Breast epithelium (tissue), 4 donors: ENCODE results near the gene ERC1. TPM values are rescaled to one million over a fixed set of nuclear protein-coding genes. Genes with fewer than 3 reads are reported as not detected.
A peak's percentile ranks its signal among the peaks of the same experiment; 100 is the strongest.

Experiments used
- DNase-seq, 2 donors: peaks; one replicate each; pipeline ENCODE4 v3.0.0-alpha.2; 2019; ENCODE audit warnings: low spot score in 2 of 2
- H3K27ac ChIP-seq, 2 donors: fragments of 200-600 bp; sonication (generic) in 1 of 2; one replicate each; pipeline ENCODE4 v1.5.1; 2016 to 2019; ENCODE audit warnings: mild to moderate bottlenecking in 1 of 2
- H3K27me3 ChIP-seq, 2 donors: fragments of 200-600 bp; sonication (generic) in 1 of 2; one replicate each; pipeline versions ENCODE4 v1.5.1 to v1.6.0; 2017 to 2019; ENCODE audit warnings: control low read depth in 1 of 2, mild to moderate bottlenecking in 1 of 2
- H3K36me3 ChIP-seq: fragments of 200-600 bp; one replicate; pipeline ENCODE4 v1.5.1; 2019
- H3K4me1 ChIP-seq, 2 donors: fragments of 200-600 bp; sonication (generic); one replicate each; pipeline ENCODE4 v1.5.1; 2016 to 2019; ENCODE audit warnings: control low read depth in 1 of 2
- H3K4me3 ChIP-seq, 3 donors: fragments of 200-600 bp; sonication (generic); 1 replicate in 2 of 3; 2 replicates in 1 of 3; pipeline ENCODE4 v1.5.1; 2016 to 2019; ENCODE audit warnings: mild to moderate bottlenecking in 3 of 3, moderate library complexity in 2 of 3
- H3K9me3 ChIP-seq, 2 donors: fragments of 200-600 bp; sonication (generic) in 1 of 2; one replicate each; pipeline ENCODE4 v1.5.1; 2016 to 2019; ENCODE audit warnings: control low read depth in 1 of 2
- CTCF ChIP-seq, 3 donors: fragments of 450-650 bp; IDR thresholded peaks; one replicate each; pipeline ENCODE4 v1.5.1; 2016 to 2017; ENCODE audit warnings: antibody characterized with exemption in 3 of 3, mild to moderate bottlenecking in 3 of 3, moderate library complexity in 3 of 3
- POLR2A ChIP-seq: fragments of 450-650 bp; IDR thresholded peaks from one replicate; pipeline ENCODE4 v1.6.1; 2016; ENCODE audit warnings: antibody characterized with exemption, mild to moderate bottlenecking, moderate library complexity
- POLR2AphosphoS5 ChIP-seq, 3 donors: sonication (generic); formaldehyde crosslinking; IDR thresholded peaks; one replicate each; pipeline ENCODE4 v1.6.1; 2017; ENCODE audit warnings: antibody characterized with exemption in 3 of 3
- intact Hi-C: fragments of 100-400 bp; cut with DNase I; formaldehyde crosslinking; loops from one replicate; pipeline ENCODE4 v1.15.1; 2023; ENCODE audit warnings: low total_unique reads
- total RNA-seq, 3 donors: library from RNA; depleted of rRNA; stranded (reverse); fragments of >200 nt; gene quantifications; one replicate each; pipeline ENCODE4 v1.1.0, GENCODE V29; 2016

Gene ERC1
- total RNA-seq, 3 donors from 2014 or later: 47.4 to 63.4 (median 52.8) TPM

- no peak for TF ChIP-seq CTCF (IDR thresholded peaks at IDR 0.05)
- TF ChIP-seq POLR2A: no peak
- Histone ChIP-seq H3K4me1 (no peaks in the 10 kb centered on the region), H3K36me3 (no peaks in the 10 kb centered on the region), H3K9me3 (no peaks in the 10 kb centered on the region), H3K27me3 (no peaks in the 10 kb centered on the region), H3K4me3 (peak overlapping the region in 2 of 3 donors; percentile 18), H3K27ac (peak overlapping the region; percentile 52 to 66)
- DNase-seq: no peak
- intact Hi-C loops: no loop called here
These were observed 92.3 kb downstream of the ERC1 start for GRCh38 chr12:1083151-1083888.

GRCh38 chr12:1083889-1084262 is 92.9 kb downstream of the ERC1 start:
- Histone ChIP-seq H3K4me3 (peak overlapping the region in 2 of 3 donors; percentile 18), H3K27me3 (no peaks in the 10 kb centered on the region), H3K27ac (peak overlapping the region; percentile 52 to 66), H3K36me3 (no peaks in the 10 kb centered on the region), H3K9me3 (no peaks in the 10 kb centered on the region), H3K4me1 (no peaks in the 10 kb centered on the region)
- intact Hi-C loops: no loop called here
- TF ChIP-seq POLR2A: no peak
- no peak for TF ChIP-seq CTCF (IDR thresholded peaks at IDR 0.05)
- no peak for TF ChIP-seq POLR2AphosphoS5 (IDR thresholded peaks at IDR 0.05)
- no peak for DNase-seq

- no peak for DNase-seq
- no peak for TF ChIP-seq POLR2AphosphoS5 (IDR thresholded peaks at IDR 0.05)
- Histone ChIP-seq H3K36me3 (no peaks in the 10 kb centered on the region), H3K9me3 (no peaks in the 10 kb centered on the region), H3K4me1 (no peaks in the 10 kb centered on the region), H3K27ac (no peak overlapping the region), H3K4me3 (no peak overlapping the region), H3K27me3 (no peaks in the 10 kb centered on the region)
- intact Hi-C loops: no loop called here
These were observed 100.3 kb downstream of the ERC1 start for GRCh38 chr12:1091350-1091749.

GRCh38 chr12:1093166-1093751 is 102.2 kb downstream of the ERC1 start:
- intact Hi-C loops: no loop called here
- no peak for DNase-seq

GRCh38 chr12:1094714-1095113 is 103.7 kb downstream of the ERC1 start:
- Histone ChIP-seq H3K27me3 (no peaks in the 10 kb centered on the region), H3K27ac (no peak overlapping the region), H3K4me1 (no peaks in the 10 kb centered on the region), H3K9me3 (no peaks in the 10 kb centered on the region), H3K36me3 (no peaks in the 10 kb centered on the region), H3K4me3 (no peak overlapping the region)
- no peak for TF ChIP-seq POLR2A
- TF ChIP-seq POLR2AphosphoS5 (IDR thresholded peaks at IDR 0.05): no peak
- no peak for TF ChIP-seq CTCF (IDR thresholded peaks at IDR 0.05)
- intact Hi-C loops: no loop called here
- no peak for DNase-seq

More at GRCh38 chr12:1093166-1093751, 102.2 kb downstream of the ERC1 start:
- TF ChIP-seq POLR2AphosphoS5 (IDR thresholded peaks at IDR 0.05) (no peak), CTCF (IDR thresholded peaks at IDR 0.05) (peak in 2 of 3 donors; percentile 58 to 61)
- no peaks in the 10 kb centered on the region for H3K4me1 ChIP-seq
- H3K27me3 ChIP-seq: no peaks in the 10 kb centered on the region
- no peak overlapping the region for H3K4me3 ChIP-seq
- H3K27ac ChIP-seq: no peak overlapping the region
- no peaks in the 10 kb centered on the region for H3K9me3 ChIP-seq
- no peaks in the 10 kb centered on the region for H3K36me3 ChIP-seq
